SK-N-SH (cell line): ENCODE measurements around the gene CLEC16A. TPM values are rescaled to one million over a fixed set of nuclear protein-coding genes. Genes with fewer than 3 reads are reported as not detected.

Source experiments
- CTCF ChIA-PET: fragments of 300-600, 350-600 bp; formaldehyde crosslinking; extraction: SDS; loops from one replicate; lab custom pipeline; 2021; lab: Yijun Ruan, JAX
- POLR2A ChIA-PET: fragments of 350-600 bp; sonication (Branson Sonifier 250); formaldehyde crosslinking; extraction: SDS; loops from one replicate; lab custom pipeline; 2020; ENCODE audit warnings: antibody characterized with exemption, inconsistent platforms; lab: Yijun Ruan, JAX
- DNase-seq: peaks from one replicate; pipeline ENCODE4 v3.0.0; 2012
- H2AFZ ChIP-seq: fragments of 200-600 bp; sonication (generic); 2 replicates; pipeline ENCODE4 v1.8.1; 2016; ENCODE audit warnings: antibody characterized with exemption, mild to moderate bottlenecking, low read depth
- H3F3A ChIP-seq: fragments of 200-600 bp; sonication (generic); replicated peaks from 2 replicates; pipeline ENCODE3; 2016; ENCODE audit warnings: antibody characterized with exemption, mild to moderate bottlenecking; ENCODE audit not compliant: insufficient read depth
- H3K27ac ChIP-seq, 2 experiments: fragments of 200-500 bp in 1 of 2; fragments of 200-600 bp in 1 of 2; sonication (Bioruptor generic) in 1 of 2; sonication (generic), shearing (Covaris generic) in 1 of 2; 2 replicates each; pipeline versions ENCODE4 v1.5.1 to v1.6.1; 2014 to 2016; ENCODE audit warnings: low read depth in 2 of 2, inconsistent platforms in 1 of 2, low read length in 1 of 2, mild to moderate bottlenecking in 1 of 2, mixed read lengths in 1 of 2
- H3K27me3 ChIP-seq: fragments of 200-600 bp; sonication (generic), shearing (Covaris generic); 2 replicates; pipeline ENCODE4 v1.6.1; 2016; ENCODE audit warnings: mixed run types; ENCODE audit not compliant: insufficient read depth
- H3K36me3 ChIP-seq, 2 experiments: fragments of 200-500 bp in 1 of 2; fragments of 200-600 bp in 1 of 2; sonication (Bioruptor generic) in 1 of 2; sonication (generic) in 1 of 2; replicated peaks in 1 of 2; 2 replicates each; pipeline versions ENCODE3 to v1.5.1; 2014 to 2016; ENCODE audit warnings: low read length in 1 of 2, mild to moderate bottlenecking in 1 of 2; ENCODE audit not compliant: insufficient read depth in 2 of 2, control insufficient read depth in 1 of 2
- H3K4me1 ChIP-seq, 2 experiments: fragments of 200-500 bp in 1 of 2; fragments of 200-600 bp in 1 of 2; sonication (Bioruptor generic) in 1 of 2; sonication (generic), shearing (Covaris generic) in 1 of 2; 2 replicates each; pipeline versions ENCODE4 v1.5.1 to v1.6.1; 2014 to 2016; ENCODE audit warnings: low read depth in 1 of 2, low read length in 1 of 2, mixed run types in 1 of 2; ENCODE audit not compliant: insufficient read depth in 2 of 2, control insufficient read depth in 1 of 2
- H3K4me2 ChIP-seq: fragments of 200-600 bp; sonication (generic), shearing (Covaris generic); 2 replicates; pipeline ENCODE4 v1.6.1; 2017; ENCODE audit warnings: mixed run types
- H3K4me3 ChIP-seq, 2 experiments: fragments of 200-500 bp in 1 of 2; fragments of 200-600 bp in 1 of 2; sonication (Bioruptor generic) in 1 of 2; sonication (generic), shearing (Covaris generic) in 1 of 2; 2 replicates each; pipeline versions ENCODE4 v1.5.1 to v1.8.1; 2014 to 2016; ENCODE audit warnings: low read depth in 2 of 2, inconsistent platforms in 1 of 2, low read length in 1 of 2, mild to moderate bottlenecking in 1 of 2, mixed read lengths in 1 of 2, moderate library complexity in 1 of 2
- H3K79me2 ChIP-seq: fragments of 200-600 bp; sonication (generic); 2 replicates; pipeline ENCODE4 v1.8.1; 2017; ENCODE audit warnings: mild to moderate bottlenecking; ENCODE audit not compliant: insufficient read depth
- H3K9ac ChIP-seq: fragments of 200-600 bp; sonication (generic); 2 replicates; pipeline ENCODE4 v1.6.1; 2017; ENCODE audit warnings: mixed run types
- H3K9me2 ChIP-seq: fragments of 200-600 bp; sonication (generic); 2 replicates; pipeline ENCODE4 v1.6.1; 2017; ENCODE audit warnings: mixed run types
- H3K9me3 ChIP-seq: fragments of 200-600 bp; sonication (generic); 2 replicates; pipeline ENCODE4 v1.6.1; 2017; ENCODE audit warnings: mixed run types, mild to moderate bottlenecking, moderate library complexity
- H4K20me1 ChIP-seq: fragments of 200-600 bp; sonication (generic); 2 replicates; pipeline ENCODE4 v1.6.1; 2017; ENCODE audit warnings: mild to moderate bottlenecking, mixed run types; ENCODE audit not compliant: insufficient read depth
- CHD2 ChIP-seq: fragments of 150-350 bp; IDR thresholded peaks from 2 replicates; pipeline ENCODE4 v1.6.1; 2018; ENCODE audit warnings: low read length; ENCODE audit not compliant: partially characterized antibody
- FOXJ3 ChIP-seq: sonication (generic); formaldehyde crosslinking; IDR thresholded peaks from 2 replicates; pipeline ENCODE4 v1.5.1; 2020; ENCODE audit warnings: mild to moderate bottlenecking, missing genetic modification reagents
- GABPA ChIP-seq: IDR thresholded peaks from 2 replicates; pipeline ENCODE4 v1.4.0; 2012; ENCODE audit warnings: low read depth, mild to moderate bottlenecking
- GATA2 ChIP-seq: sonication (generic); formaldehyde crosslinking; IDR thresholded peaks from 2 replicates; pipeline ENCODE4 v1.5.0; 2020; ENCODE audit warnings: mild to moderate bottlenecking, missing genetic modification reagents
- MAX ChIP-seq: IDR thresholded peaks from 2 replicates; pipeline ENCODE4 v1.4.0; 2012; ENCODE audit warnings: low read depth
- MEF2A ChIP-seq: IDR thresholded peaks from 2 replicates; pipeline ENCODE4 v1.4.0; 2012; ENCODE audit warnings: low read depth, borderline replicate concordance
- MXI1 ChIP-seq: IDR thresholded peaks from 2 replicates; pipeline ENCODE4 v1.6.1; 2012; ENCODE audit warnings: mild to moderate bottlenecking, low read depth, low read length, improper control_type of control experiment
- NRF1 ChIP-seq: IDR thresholded peaks from 2 replicates; pipeline ENCODE4 v1.6.1; 2012; ENCODE audit warnings: low read depth, mild to moderate bottlenecking, low read length
- RCOR1 ChIP-seq: fragments of 150-350 bp; IDR thresholded peaks from 2 replicates; pipeline ENCODE4 v1.6.1; 2017; ENCODE audit warnings: antibody characterized with exemption, low read length
- RFX5 ChIP-seq: IDR thresholded peaks from 2 replicates; pipeline ENCODE4 v1.6.1; 2012; ENCODE audit warnings: mild to moderate bottlenecking, improper control_type of control experiment, low read length
- RXRA ChIP-seq: IDR thresholded peaks from 2 replicates; pipeline ENCODE4 v1.4.0; 2012; ENCODE audit warnings: low read depth, mild to moderate bottlenecking, borderline replicate concordance
- SIN3A ChIP-seq: IDR thresholded peaks from 2 replicates; pipeline ENCODE4 v1.6.1; 2012; ENCODE audit warnings: low read depth, mild to moderate bottlenecking, low read length, moderate library complexity, borderline replicate concordance
- SMC3 ChIP-seq: IDR thresholded peaks from 2 replicates; pipeline ENCODE4 v1.6.1; 2012; ENCODE audit warnings: low read depth, low read length, improper control_type of control experiment
- TCF12 ChIP-seq: IDR thresholded peaks from 2 replicates; pipeline ENCODE4 v1.4.0; 2012
- TEAD4 ChIP-seq: IDR thresholded peaks from 2 replicates; pipeline ENCODE4 v1.4.0; 2012; ENCODE audit warnings: mild to moderate bottlenecking, borderline replicate concordance; ENCODE audit not compliant: insufficient read depth
- USF2 ChIP-seq: fragments of 150-350 bp; IDR thresholded peaks from 2 replicates; pipeline ENCODE4 v1.6.1; 2017; ENCODE audit warnings: antibody characterized with exemption, low read length, low read depth, borderline replicate concordance
- YY1 ChIP-seq: IDR thresholded peaks from 2 replicates; pipeline ENCODE4 v1.4.0; 2012; ENCODE audit warnings: low read depth, mild to moderate bottlenecking
- ZBTB33 ChIP-seq: IDR thresholded peaks from 2 replicates; pipeline ENCODE4 v1.4.0; 2012; ENCODE audit warnings: low read depth, borderline replicate concordance
- WGBS: methylation state at CpG from one replicate; pipeline ENCODE4 v1.1.6; 2017; ENCODE audit warnings: low lambda C conversion rate; 5-methylcytosine and 5-hydroxymethylcytosine counted together
- polyA plus RNA-seq, 3 experiments: library from polyadenylated mRNA; depleted of rRNA; stranded (reverse); fragments of >200 nt; gene quantifications; 2 replicates each; pipeline ENCODE4 v1.2.3, GENCODE V29; 2012

CLEC16A gene
- polyA plus RNA-seq, 1 of the 3 experiments (the other 2 are of a cell fraction), result 13.7 TPM

- TF ChIP-seq FOXJ3 (CRISPR knock-in tag) (no peak), MAX (no peak), RFX5 (no peak), RCOR1 (no peak)
Measured at GRCh38 chr16:10919003-10919351, 25.4 kb upstream of the CLEC16A start (continued).

GRCh38 chr16:10920726-10921427 is 23.5 kb upstream of the CLEC16A start:
- Histone ChIP-seq H3K36me3 (peaks cover 0 to 6% of the 10 kb centered on the region in 2 experiments), H3K27ac (no peak overlapping the region), H3K4me2 (no peak overlapping the region), H2AFZ (no peak overlapping the region), H3K27me3 (no peaks in the 10 kb centered on the region), H3K9me2 (no peaks in the 10 kb centered on the region), H3K9ac (no peak overlapping the region), H3F3A (peaks cover 5% of the 10 kb centered on the region), H3K4me1 (peaks cover 0 to 13% of the 10 kb centered on the region in 2 experiments; a peak in 1 of 4 replicates), H4K20me1 (no peaks in the 10 kb centered on the region), H3K79me2 (no peaks in the 10 kb centered on the region), H3K9me3 (no peaks in the 10 kb centered on the region), H3K4me3 (no peak overlapping the region)
- CTCF ChIA-PET, result interaction anchor here (1.0 to 1.6 kb wide), 2 partner anchors 43 to 50 kb away, joined by 3 to 5 read pairs; no protein-coding TSS in a partner anchor
- WGBS, result 91% methylated on average over 15 of the region's 15 CpGs
- DNase-seq, result no peak
- POLR2A ChIA-PET, result no interaction called here
- TF ChIP-seq NRF1 (no peak), MXI1 (no peak), GATA2 (CRISPR knock-in tag) (no peak), TCF12 (no peak), RXRA (no peak), MEF2A (no peak), YY1 (no peak), SMC3 (no peak), RFX5 (no peak), GABPA (no peak), TEAD4 (no peak), USF2 (no peak), FOXJ3 (CRISPR knock-in tag) (no peak), ZBTB33 (no peak), CHD2 (no peak), SIN3A (no peak)
